Fibroblast of lung (primary cell): ENCODE results near the gene FCRL5. TPM values are rescaled to one million over a fixed set of nuclear protein-coding genes. Genes with fewer than 3 reads are reported as not detected.

Source experiments
- DNase-seq, 2 donors: peaks; one replicate each; pipeline versions ENCODE4 v3.0.0 to v3.0.0-alpha.2; 2010; ENCODE audit warnings: low read depth in 2 of 2
- H2AFZ ChIP-seq: 2 replicates; pipeline ENCODE4 v1.5.1; 2012; ENCODE audit warnings: low read length, control low read depth, inconsistent platforms
- H3K27ac ChIP-seq: 2 replicates; pipeline ENCODE4 v1.5.1; 2011; ENCODE audit warnings: low read length, control low read depth; ENCODE audit not compliant: insufficient read depth
- H3K27me3 ChIP-seq: 2 replicates; pipeline ENCODE4 v1.5.1; 2011; ENCODE audit warnings: mild to moderate bottlenecking, low read length; ENCODE audit not compliant: control insufficient read depth, insufficient read depth
- H3K36me3 ChIP-seq: 2 replicates; pipeline ENCODE4 v1.5.1; 2011; ENCODE audit warnings: low read length; ENCODE audit not compliant: control insufficient read depth, insufficient read depth
- H3K4me1 ChIP-seq: 2 replicates; pipeline ENCODE4 v1.5.1; 2011; ENCODE audit warnings: low read length; ENCODE audit not compliant: control insufficient read depth, insufficient read depth; ENCODE audit errors: extremely low read depth
- H3K4me2 ChIP-seq: 2 replicates; pipeline ENCODE4 v1.5.1; 2011; ENCODE audit warnings: low read length, control low read depth; ENCODE audit not compliant: insufficient read depth; ENCODE audit errors: extremely low read depth
- H3K4me3 ChIP-seq, 4 experiments: fragments of 200-600 bp in 1 of 4; sonication (generic) in 1 of 4; replicated peaks in 1 of 4; 2 replicates each; pipeline ENCODE4 v1.5.1; 2011 to 2016; ENCODE audit warnings: low read length in 4 of 4, low read depth in 3 of 4, mild to moderate bottlenecking in 3 of 4, control low read depth in 2 of 4, inconsistent platforms in 1 of 4, mixed read lengths in 1 of 4; ENCODE audit not compliant: insufficient read depth in 1 of 4; ENCODE audit errors: control extremely low read depth in 1 of 4
- H3K79me2 ChIP-seq: 2 replicates; pipeline ENCODE4 v1.5.1; 2012; ENCODE audit warnings: mild to moderate bottlenecking, low read length, inconsistent platforms; ENCODE audit not compliant: control insufficient read depth, insufficient read depth
- H3K9ac ChIP-seq: 2 replicates; pipeline ENCODE4 v1.5.1; 2011; ENCODE audit warnings: mild to moderate bottlenecking, low read length, control low read depth; ENCODE audit not compliant: insufficient read depth
- H3K9me3 ChIP-seq: 2 replicates; pipeline ENCODE4 v1.5.1; 2012; ENCODE audit warnings: low read depth, low read length; ENCODE audit not compliant: control insufficient read depth, insufficient read depth
- H4K20me1 ChIP-seq: 2 replicates; pipeline ENCODE4 v1.5.1; 2011; ENCODE audit warnings: low read length; ENCODE audit not compliant: control insufficient read depth, insufficient read depth; ENCODE audit errors: extremely low read depth
- CTCF ChIP-seq, 2 donors: IDR thresholded peaks in 1 of 2; conservative IDR thresholded peaks in 1 of 2; 1 replicate in 1 of 2; 2 replicates in 1 of 2; pipeline ENCODE4 v1.5.1; 2011 to 2012; ENCODE audit warnings: low read length in 2 of 2, control low read depth in 1 of 2, inconsistent platforms in 1 of 2, low read depth in 1 of 2, mild to moderate bottlenecking in 1 of 2
- EZH2 ChIP-seq: IDR thresholded peaks from 2 replicates; pipeline ENCODE4 v1.5.1; 2012; ENCODE audit warnings: low read length, control low read depth, mild to moderate bottlenecking; ENCODE audit errors: missing control alignments
- polyA plus RNA-seq, 2 donors: library from polyadenylated mRNA; depleted of rRNA in 1 of 2; stranded (reverse) in 1 of 2; unstranded in 1 of 2; fragments of >200 nt; gene quantifications; 2 replicates each; pipeline ENCODE4 v1.2.1, GENCODE V29; 2011 to 2012; ENCODE audit warnings: missing spikeins in 1 of 2
- total RNA-seq: library from RNA; depleted of rRNA; stranded (reverse); fragments of >200 nt; gene quantifications from 2 replicates; pipeline ENCODE4 v1.2.1, GENCODE V29; 2014

FCRL5 gene
- total and polyA plus RNA-seq, 2 donors (not counting 1 experiment from before 2014, with no cell fraction given): 0.05 TPM; not detected in 1

- no peak overlapping the region for H3K4me2 ChIP-seq
- no peaks in the 10 kb centered on the region for H3K36me3 ChIP-seq
- H2AFZ ChIP-seq: no peak overlapping the region
- no peaks in the 10 kb centered on the region for H3K9me3 ChIP-seq
- no peak for DNase-seq
- no peaks in the 10 kb centered on the region for H3K27me3 ChIP-seq
- no peak overlapping the region for H3K27ac ChIP-seq
- H3K79me2 ChIP-seq: no peaks in the 10 kb centered on the region
- TF ChIP-seq CTCF (conservative IDR thresholded peaks at IDR 0.05 in 1 of 2, IDR thresholded peaks at IDR 0.05 in 1 of 2; ENCODE audit: low read depth in 1 of 2, low read length in 2 of 2) (no peak), EZH2 (no peak)
- H3K9ac ChIP-seq: no peak overlapping the region
- H4K20me1 ChIP-seq: no peaks in the 10 kb centered on the region
- no peaks in the 10 kb centered on the region for H3K4me1 ChIP-seq
- no peak overlapping the region for H3K4me3 ChIP-seq
Observed at GRCh38 chr1:157584503-157584902, 32.2 kb upstream of the FCRL5 start.

GRCh38 chr1:157580828-157581210, 28.5 kb upstream of the FCRL5 start:
- no peaks in the 10 kb centered on the region for H3K9me3 ChIP-seq
- no peaks in the 10 kb centered on the region for H3K36me3 ChIP-seq
- TF ChIP-seq CTCF (conservative IDR thresholded peaks at IDR 0.05 in 1 of 2, IDR thresholded peaks at IDR 0.05 in 1 of 2; ENCODE audit: low read depth in 1 of 2, low read length in 2 of 2): no peak
- TF ChIP-seq EZH2: no peak

GRCh38 chr1:157580179-157580827, 28.0 kb upstream of the FCRL5 start:
- DNase-seq: peak; percentile 44 to 63
- Histone ChIP-seq H3K9ac (no peak overlapping the region), H3K4me3 (no peak overlapping the region), H3K27me3 (no peaks in the 10 kb centered on the region), H3K4me1 (no peaks in the 10 kb centered on the region), H3K79me2 (no peaks in the 10 kb centered on the region), H3K27ac (no peak overlapping the region), H2AFZ (no peak overlapping the region), H3K36me3 (no peaks in the 10 kb centered on the region), H3K4me2 (no peak overlapping the region), H3K9me3 (no peaks in the 10 kb centered on the region), H4K20me1 (no peaks in the 10 kb centered on the region)
- TF ChIP-seq EZH2 (no peak), CTCF (conservative IDR thresholded peaks at IDR 0.05 in 1 of 2, IDR thresholded peaks at IDR 0.05 in 1 of 2; ENCODE audit: low read depth in 1 of 2, low read length in 2 of 2) (peak; percentile 68 to 71)

More at GRCh38 chr1:157580828-157581210, 28.5 kb upstream of the FCRL5 start:
- H3K27ac ChIP-seq: no peak overlapping the region
- H4K20me1 ChIP-seq: no peaks in the 10 kb centered on the region
- H3K4me1 ChIP-seq: no peaks in the 10 kb centered on the region
- no peaks in the 10 kb centered on the region for H3K79me2 ChIP-seq
- H3K4me2 ChIP-seq: no peak overlapping the region
- H3K9ac ChIP-seq: no peak overlapping the region
- H3K4me3 ChIP-seq: no peak overlapping the region
- no peak for DNase-seq
- no peak overlapping the region for H2AFZ ChIP-seq
- H3K27me3 ChIP-seq: no peaks in the 10 kb centered on the region
